GM12872 (cell line): ENCODE data around the gene CSNK1D.

ENCODE experiments used
- TF ChIP-seq, protein P1 (sequence below): IDR thresholded peaks from 3 replicates; pipeline ENCODE4 v1.5.1; 2011; ENCODE audit warnings: low read depth, mild to moderate bottlenecking, low read length, moderate library complexity; ENCODE audit not compliant: insufficient read depth

The CSNK1D gene

DNA sequence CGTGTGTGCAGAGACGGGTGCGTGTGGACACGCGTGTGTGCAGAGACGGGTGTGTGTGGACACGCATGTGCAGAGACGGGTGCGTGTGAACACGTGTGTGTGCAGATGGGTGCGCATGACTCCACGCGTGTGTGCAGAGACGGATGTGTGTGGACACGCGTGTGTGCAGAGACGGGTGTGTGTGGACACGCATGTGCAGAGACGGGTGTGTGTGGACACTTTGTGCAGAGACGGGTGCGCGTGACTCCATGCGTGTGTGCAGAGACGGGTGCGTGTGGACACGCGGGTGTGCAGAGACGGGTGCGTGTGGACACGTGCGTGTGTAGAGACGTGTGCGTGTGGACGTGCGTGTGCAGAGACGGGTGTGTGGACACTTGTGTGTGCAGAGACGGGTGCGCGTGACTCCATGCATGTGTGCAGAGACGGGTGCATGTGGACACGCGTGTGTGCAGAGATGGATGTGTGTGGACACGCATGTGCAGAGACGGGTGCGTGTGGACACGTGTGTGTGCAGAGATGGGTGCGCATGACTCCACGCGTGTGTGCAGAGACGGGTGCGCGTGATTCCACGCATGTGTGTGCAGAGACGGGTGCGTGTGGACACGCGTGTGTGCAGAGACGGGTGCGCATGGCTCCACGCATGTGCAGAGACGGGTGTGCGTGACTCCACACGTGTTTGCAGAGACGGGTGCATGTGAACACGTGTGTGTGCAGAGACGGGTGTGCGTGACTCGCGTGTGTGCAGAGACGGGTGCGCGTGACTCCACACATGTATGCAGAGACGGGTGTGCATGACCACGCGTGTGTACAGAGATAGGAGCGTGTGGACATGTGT is 45.5 kb upstream of the CSNK1D start:
- TF ChIP-seq, protein P1, sequence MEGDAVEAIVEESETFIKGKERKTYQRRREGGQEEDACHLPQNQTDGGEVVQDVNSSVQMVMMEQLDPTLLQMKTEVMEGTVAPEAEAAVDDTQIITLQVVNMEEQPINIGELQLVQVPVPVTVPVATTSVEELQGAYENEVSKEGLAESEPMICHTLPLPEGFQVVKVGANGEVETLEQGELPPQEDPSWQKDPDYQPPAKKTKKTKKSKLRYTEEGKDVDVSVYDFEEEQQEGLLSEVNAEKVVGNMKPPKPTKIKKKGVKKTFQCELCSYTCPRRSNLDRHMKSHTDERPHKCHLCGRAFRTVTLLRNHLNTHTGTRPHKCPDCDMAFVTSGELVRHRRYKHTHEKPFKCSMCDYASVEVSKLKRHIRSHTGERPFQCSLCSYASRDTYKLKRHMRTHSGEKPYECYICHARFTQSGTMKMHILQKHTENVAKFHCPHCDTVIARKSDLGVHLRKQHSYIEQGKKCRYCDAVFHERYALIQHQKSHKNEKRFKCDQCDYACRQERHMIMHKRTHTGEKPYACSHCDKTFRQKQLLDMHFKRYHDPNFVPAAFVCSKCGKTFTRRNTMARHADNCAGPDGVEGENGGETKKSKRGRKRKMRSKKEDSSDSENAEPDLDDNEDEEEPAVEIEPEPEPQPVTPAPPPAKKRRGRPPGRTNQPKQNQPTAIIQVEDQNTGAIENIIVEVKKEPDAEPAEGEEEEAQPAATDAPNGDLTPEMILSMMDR, result no peak

DNA sequence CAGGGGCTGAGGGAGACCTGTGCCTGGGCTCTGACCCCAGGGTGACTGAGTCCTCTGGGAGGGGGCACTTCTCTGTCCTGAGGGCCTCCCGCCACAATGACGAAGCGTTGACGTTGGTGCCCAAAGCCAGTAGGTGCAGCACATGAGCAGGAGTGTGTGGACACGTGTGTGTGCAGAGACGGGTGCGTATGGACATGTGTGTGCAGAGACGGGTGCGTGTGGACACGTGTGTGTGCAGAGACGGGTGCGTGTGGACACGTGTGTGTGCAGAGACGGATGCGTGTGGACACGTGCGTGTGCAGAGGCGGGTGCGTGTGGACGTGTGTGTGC is 44.6 kb upstream of the CSNK1D start:
- TF ChIP-seq, protein P1, result no peak

- TF ChIP-seq, protein P1, result no peak
Observed at GRCh38 chr17:82317394-82318168, 44.1 kb upstream of the CSNK1D start, which contains the start of gene CD7. TSS of gene CD7 (minus strand) at chr17:82317608. CDS start at chr17:82317495, 113 bp downstream.

- TF ChIP-seq, protein P1, result no peak
Observed at GRCh38 chr17:82316651-82317393, 43.3 kb upstream of the CSNK1D start.

DNA sequence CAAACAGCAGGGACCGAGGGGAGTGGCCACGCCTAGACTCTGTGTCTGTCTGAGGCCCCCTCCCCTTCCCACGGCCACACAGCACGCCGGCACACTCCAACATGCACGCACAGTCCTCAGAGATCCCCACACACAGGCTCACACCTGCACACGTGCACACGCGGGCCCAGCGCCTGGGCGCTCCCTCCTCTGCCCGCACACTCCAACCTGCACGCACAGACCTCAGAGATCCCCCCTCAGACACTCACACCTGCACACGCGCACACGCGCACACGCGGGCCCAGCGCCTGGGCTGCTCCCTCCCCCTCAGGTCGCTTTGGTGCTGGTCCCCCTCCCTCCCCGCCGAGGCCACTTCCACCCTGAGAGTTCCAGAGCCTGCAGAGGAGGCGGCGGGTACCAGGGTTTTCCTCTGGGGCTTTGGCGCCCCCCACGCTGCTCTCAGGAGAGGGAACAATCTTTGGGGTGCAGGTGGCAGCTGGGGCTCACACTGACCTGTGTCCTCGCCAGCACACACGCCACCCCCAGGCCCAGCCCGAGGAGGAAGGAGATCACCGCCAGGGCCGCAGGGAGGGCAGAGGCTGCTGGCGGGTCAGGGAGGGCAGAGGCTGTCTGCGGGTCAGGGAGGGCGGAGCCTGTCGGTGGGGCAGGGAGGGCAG is 42.3 kb upstream of the CSNK1D start:
- TF ChIP-seq, protein P1, result no peak

- TF ChIP-seq, protein P1, result no peak
Observed at GRCh38 chr17:82314727-82315605, 41.5 kb upstream of the CSNK1D start.
